Uterus (tissue), 4 donors: ENCODE data around the gene B9D2. TPM values are rescaled to one million over a fixed set of nuclear protein-coding genes. Genes with fewer than 3 reads are reported as not detected.

ENCODE experiments used
- DNase-seq, 2 donors: peaks; one replicate each; pipeline ENCODE4 v3.0.0-alpha.2; 2019 to 2020
- H3K27ac ChIP-seq, 2 donors: fragments of 200-600 bp; sonication (generic); 1 replicate in 1 of 2; 2 replicates in 1 of 2; pipeline ENCODE4 v1.5.1; 2016 to 2018
- H3K27me3 ChIP-seq, 2 donors: fragments of 200-600 bp; sonication (generic); one replicate each; pipeline ENCODE4 v1.5.1; 2018 to 2019; ENCODE audit warnings: control low read depth in 1 of 2
- H3K36me3 ChIP-seq, 2 donors: fragments of 200-600 bp; sonication (generic); one replicate each; pipeline ENCODE4 v1.5.1; 2019; ENCODE audit warnings: control low read depth in 1 of 2
- H3K4me1 ChIP-seq, 2 donors: fragments of 200-600 bp; sonication (generic); one replicate each; pipeline ENCODE4 v1.5.1; 2018 to 2019; ENCODE audit warnings: control low read depth in 1 of 2
- H3K4me3 ChIP-seq, 2 donors: fragments of 200-600 bp; sonication (generic); 1 replicate in 1 of 2; 2 replicates in 1 of 2; pipeline ENCODE4 v1.5.1; 2018 to 2019; ENCODE audit warnings: mild to moderate bottlenecking in 1 of 2
- H3K9me3 ChIP-seq, 2 donors: fragments of 200-600 bp; sonication (generic); one replicate each; pipeline ENCODE4 v1.5.1; 2019; ENCODE audit warnings: control low read depth in 1 of 2
- POLR2A ChIP-seq, 2 donors: fragments of 450-650 bp; IDR thresholded peaks; one replicate each; pipeline ENCODE4 v1.6.1; 2016; ENCODE audit warnings: antibody characterized with exemption in 2 of 2, mild to moderate bottlenecking in 1 of 2, moderate library complexity in 1 of 2
- intact Hi-C: fragments of 100-400 bp; cut with DNase I; formaldehyde crosslinking; loops from one replicate; pipeline ENCODE4 v1.15.1; 2023; ENCODE audit warnings: low total_unique reads
- total RNA-seq, 4 donors: library from RNA; depleted of rRNA in 3 of 4; stranded (reverse); fragments of >200 nt in 3 of 4; gene quantifications; one replicate each; pipeline versions ENCODE4 v1.1.0 to v1.2.4, GENCODE V29; 2014 to 2023
- TF ChIP-seq, protein P1 (sequence below), 4 experiments: fragments of 200-600 bp in 2 of 4; fragments of 450-650 bp in 2 of 4; sonication (generic) in 2 of 4; IDR thresholded peaks; one replicate each; pipeline ENCODE4 v1.5.1; 2016 to 2019; ENCODE audit warnings: antibody characterized with exemption in 4 of 4, mild to moderate bottlenecking in 2 of 4, moderate library complexity in 1 of 4
- donor health status: DM: yes; HTN: yes; CAD: no.

B9D2 gene
- total RNA-seq, 4 donors from 2014 or later, result 0.29 to 6.2 (median 3.5) TPM; not detected in 1

DNA sequence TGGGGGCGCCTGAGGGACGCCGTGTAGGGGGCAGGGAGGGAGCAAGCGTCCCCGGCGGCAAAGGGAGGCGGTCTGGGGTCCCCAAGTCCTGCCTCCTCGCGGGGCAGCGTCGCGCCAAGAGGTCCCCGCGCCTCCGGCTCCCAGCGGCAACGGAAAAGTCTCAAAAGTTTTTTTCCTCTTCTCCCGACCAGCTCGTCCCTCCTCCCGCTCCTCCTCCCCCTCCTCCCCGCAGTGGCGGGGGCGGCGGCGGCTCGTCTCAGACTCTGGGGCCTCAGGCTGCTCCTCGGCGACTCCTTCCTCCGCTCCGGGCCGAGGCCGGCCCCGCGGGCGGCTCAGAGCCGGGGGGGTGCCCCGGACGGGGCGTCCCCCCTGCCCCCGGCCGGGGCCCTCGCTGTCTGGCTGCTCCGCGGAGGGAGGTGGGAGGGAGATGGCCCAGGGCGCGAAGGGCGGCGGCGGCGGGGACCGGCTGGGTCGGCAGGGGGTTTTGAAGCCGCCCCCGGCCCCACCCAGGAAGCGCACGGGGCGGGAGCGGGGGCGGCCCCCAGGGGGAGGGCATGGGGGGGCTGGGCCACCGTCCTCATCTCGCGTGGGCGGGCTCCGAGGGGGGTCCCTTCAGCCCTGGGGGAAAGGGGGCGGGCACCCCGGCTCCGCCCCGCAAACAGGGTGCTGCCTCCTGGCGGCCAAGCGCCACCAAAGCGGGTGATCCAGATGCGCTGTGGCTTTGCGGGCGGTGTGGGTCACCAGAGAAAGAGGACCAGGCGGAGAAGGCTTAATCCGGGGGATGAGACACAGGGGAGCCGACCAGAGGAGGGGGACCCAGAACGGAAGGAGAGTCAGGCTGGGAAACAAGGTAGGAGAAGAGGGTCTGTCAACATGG, 10.2 kb downstream of the B9D2 start, which contains the start of gene TGFB1:
Gene TGFB1 (minus strand): TSS at position 457 of the 877 bp plus-strand sequence. CDS start 878 bp downstream, outside the sequence.
- Histone ChIP-seq H3K27ac (peak within 1 kb of the TSS; percentile 90 to 96), H3K4me1 (peaks cover 0 to 6% of the 10 kb centered on the region in 2 donors), H3K36me3 (no peaks in the 10 kb centered on the region), H3K27me3 (no peaks in the 10 kb centered on the region), H3K9me3 (no peaks in the 10 kb centered on the region), H3K4me3 (peak within 1 kb of the TSS; percentile 65 to 70)
- TF ChIP-seq, protein P1, sequence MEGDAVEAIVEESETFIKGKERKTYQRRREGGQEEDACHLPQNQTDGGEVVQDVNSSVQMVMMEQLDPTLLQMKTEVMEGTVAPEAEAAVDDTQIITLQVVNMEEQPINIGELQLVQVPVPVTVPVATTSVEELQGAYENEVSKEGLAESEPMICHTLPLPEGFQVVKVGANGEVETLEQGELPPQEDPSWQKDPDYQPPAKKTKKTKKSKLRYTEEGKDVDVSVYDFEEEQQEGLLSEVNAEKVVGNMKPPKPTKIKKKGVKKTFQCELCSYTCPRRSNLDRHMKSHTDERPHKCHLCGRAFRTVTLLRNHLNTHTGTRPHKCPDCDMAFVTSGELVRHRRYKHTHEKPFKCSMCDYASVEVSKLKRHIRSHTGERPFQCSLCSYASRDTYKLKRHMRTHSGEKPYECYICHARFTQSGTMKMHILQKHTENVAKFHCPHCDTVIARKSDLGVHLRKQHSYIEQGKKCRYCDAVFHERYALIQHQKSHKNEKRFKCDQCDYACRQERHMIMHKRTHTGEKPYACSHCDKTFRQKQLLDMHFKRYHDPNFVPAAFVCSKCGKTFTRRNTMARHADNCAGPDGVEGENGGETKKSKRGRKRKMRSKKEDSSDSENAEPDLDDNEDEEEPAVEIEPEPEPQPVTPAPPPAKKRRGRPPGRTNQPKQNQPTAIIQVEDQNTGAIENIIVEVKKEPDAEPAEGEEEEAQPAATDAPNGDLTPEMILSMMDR (IDR thresholded peaks at IDR 0.05), result peak; percentile 89 to 95 (median 92)
- peak in 1 of 2 donors; percentile 66 for TF ChIP-seq POLR2A (IDR thresholded peaks at IDR 0.05)
- intact Hi-C loops, result no loop called here
- peak; percentile 89 for DNase-seq

DNA sequence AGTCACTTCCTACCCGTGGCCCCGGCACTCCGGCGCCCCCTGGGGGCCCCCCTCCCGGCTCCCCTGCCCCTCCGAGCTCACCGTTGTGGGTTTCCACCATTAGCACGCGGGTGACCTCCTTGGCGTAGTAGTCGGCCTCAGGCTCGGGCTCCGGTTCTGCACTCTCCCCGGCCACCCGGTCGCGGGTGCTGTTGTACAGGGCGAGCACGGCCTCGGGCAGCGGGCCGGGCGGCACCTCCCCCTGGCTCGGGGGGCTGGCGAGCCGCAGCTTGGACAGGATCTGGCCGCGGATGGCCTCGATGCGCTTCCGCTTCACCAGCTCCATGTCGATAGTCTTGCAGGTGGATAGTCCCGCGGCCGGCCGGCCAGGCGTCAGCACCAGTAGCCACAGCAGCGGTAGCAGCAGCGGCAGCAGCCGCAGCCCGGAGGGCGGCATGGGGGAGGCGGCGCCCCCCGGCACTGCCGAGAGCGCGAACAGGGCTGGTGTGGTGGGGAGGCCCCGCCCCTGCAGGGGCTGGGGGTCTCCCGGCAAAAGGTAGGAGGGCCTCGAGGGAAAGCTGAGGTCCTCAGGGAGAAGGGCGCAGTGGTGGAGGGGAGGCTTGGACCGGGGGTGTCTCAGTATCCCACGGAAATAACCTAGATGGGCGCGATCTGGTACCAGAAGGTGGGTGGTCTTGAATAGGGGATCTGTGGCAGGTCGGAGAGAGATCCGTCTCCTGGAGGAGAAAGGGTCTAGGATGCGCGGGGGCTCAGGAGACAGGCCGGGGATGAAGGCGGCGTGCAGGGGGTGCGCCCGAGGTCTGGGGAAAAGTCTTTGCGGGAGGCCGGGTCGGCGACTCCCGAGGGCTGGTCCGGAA, 11.1 kb downstream of the B9D2 start:
- Histone ChIP-seq H3K36me3 (no peaks in the 10 kb centered on the region), H3K4me1 (peaks cover 0 to 6% of the 10 kb centered on the region in 2 donors), H3K4me3 (peak overlapping the region; percentile 65 to 70), H3K27ac (peak overlapping the region; percentile 90 to 96), H3K9me3 (no peaks in the 10 kb centered on the region), H3K27me3 (no peaks in the 10 kb centered on the region)
- TF ChIP-seq, protein P1 (IDR thresholded peaks at IDR 0.05), result peak; percentile 34 to 65 (median 44)
- no peak for TF ChIP-seq POLR2A (IDR thresholded peaks at IDR 0.05)
- peak; percentile 67 to 71 for DNase-seq
- intact Hi-C loops, result no loop called here

DNA sequence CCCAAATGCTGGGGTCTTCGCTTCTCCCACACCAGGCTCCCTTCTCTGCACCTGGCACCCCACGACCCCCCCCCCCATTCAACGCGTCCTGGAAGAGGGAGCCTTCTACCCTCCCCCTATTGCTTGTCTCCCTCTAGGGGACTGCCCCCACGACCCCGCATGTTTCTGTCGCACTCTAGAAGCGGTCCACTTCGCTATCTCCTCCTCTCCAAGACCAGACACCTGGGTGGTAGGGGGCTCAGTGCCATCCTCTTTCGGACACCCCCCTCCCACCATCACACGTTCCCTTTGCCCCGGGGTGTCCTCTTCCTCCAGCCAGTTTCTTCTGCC, 11.7 kb downstream of the B9D2 start:
- no peaks in the 10 kb centered on the region for H3K36me3 ChIP-seq
- H3K4me1 ChIP-seq, result peaks cover 0 to 6% of the 10 kb centered on the region in 2 donors
- intact Hi-C loops, result no loop called here
- peak overlapping the region; percentile 90 to 96 for H3K27ac ChIP-seq
- H3K4me3 ChIP-seq, result peak overlapping the region; percentile 65 to 70
- H3K27me3 ChIP-seq, result no peaks in the 10 kb centered on the region
- no peak for TF ChIP-seq POLR2A (IDR thresholded peaks at IDR 0.05)
- TF ChIP-seq, protein P1 (IDR thresholded peaks at IDR 0.05), result no peak
- no peaks in the 10 kb centered on the region for H3K9me3 ChIP-seq
- no peak for DNase-seq

DNA sequence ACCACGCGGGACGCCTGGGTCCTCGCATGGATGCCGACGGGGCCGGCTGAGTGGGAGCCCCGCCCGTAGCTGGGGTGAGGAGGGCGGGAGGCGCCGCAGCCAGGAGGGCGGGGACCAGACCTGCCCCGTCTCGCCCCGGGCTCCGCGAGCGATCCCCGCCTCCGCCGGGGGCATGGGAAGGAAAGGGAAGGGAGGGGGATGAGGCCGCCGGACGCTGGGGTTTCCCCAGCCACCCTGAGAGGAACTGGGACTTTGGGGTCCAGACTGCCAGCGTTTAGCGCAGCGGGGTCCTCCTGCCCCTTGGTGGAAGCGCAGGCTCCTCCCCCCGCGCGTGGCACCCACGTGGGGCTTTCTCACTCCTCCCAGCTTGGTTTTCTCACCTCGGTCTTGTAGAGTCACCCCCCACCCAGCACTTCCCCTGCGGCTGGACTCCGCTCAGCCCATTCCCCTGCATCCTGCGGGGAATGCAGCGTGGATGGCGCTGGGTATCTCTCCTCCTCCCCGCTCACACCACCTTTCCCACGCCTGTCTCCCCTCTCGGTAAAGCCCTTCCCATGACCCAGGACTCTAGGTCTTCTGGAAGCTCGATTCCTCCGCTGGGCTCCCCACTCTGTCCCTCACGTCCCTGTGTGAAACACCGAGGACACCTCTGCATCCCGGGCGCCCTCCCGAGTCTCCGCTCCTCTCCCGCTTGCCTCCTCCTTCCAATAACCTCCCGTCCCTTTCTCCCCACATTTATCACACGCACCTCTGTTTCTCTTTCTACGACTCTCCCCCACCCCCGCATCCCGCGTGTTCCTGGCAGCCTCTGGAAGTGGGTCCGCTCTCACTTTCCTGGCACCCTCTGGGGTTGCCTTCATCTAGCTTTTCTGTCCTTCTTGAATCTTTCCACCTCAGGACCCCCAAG, 12.4 kb downstream of the B9D2 start:
- peaks cover 0 to 6% of the 10 kb centered on the region in 2 donors for H3K4me1 ChIP-seq
- peak; percentile 66 to 67 for DNase-seq
- intact Hi-C loops, result no loop called here
- TF ChIP-seq, protein P1 (IDR thresholded peaks at IDR 0.05), result no peak
- TF ChIP-seq POLR2A (IDR thresholded peaks at IDR 0.05), result peak in 1 of 2 donors; percentile 34
- no peaks in the 10 kb centered on the region for H3K36me3 ChIP-seq
- peak overlapping the region; percentile 65 to 70 for H3K4me3 ChIP-seq
- H3K27ac ChIP-seq, result peak overlapping the region; percentile 90 to 96
- no peaks in the 10 kb centered on the region for H3K9me3 ChIP-seq
- no peaks in the 10 kb centered on the region for H3K27me3 ChIP-seq
